Measurements from ENCODE around the gene SEC22A. TPM values are rescaled to one million over a fixed set of nuclear protein-coding genes. Genes with fewer than 3 reads are reported as not detected.

The SEC22A gene
- 10 to 100 TPM; 19.1 to 21.6 TPM for total RNA-seq

GRCh38 chr3:123201557-123202427 lies at the start of gene SEC22A:
Gene SEC22A (plus strand): TSS chr3:123201943. CDS start chr3:123209218, 7,275 bp downstream.
- ChIA-PET CTCF (no interaction called here), POLR2A (interaction anchor here (0.5 to 1.3 kb wide), 4 partner anchors 134 to 428 kb away, joined by 3 to 10 read pairs (median 4); partner anchors contain the start of gene ADCY5)

GRCh38 chr3:123152687-123153086 lies 49.1 kb upstream of the SEC22A start:
- ChIA-PET CTCF (no interaction called here), POLR2A (no interaction called here)

- CTCF ChIA-PET: no interaction called here
- POLR2A ChIA-PET: no interaction called here
These were observed 48.4 kb upstream of the SEC22A start for GRCh38 chr3:123153125-123154019.

GRCh38 chr3:123154020-123154985 lies 47.4 kb upstream of the SEC22A start:
- CTCF ChIA-PET: no interaction called here
- POLR2A ChIA-PET: no interaction called here

GRCh38 chr3:123155471-123156011 lies 46.2 kb upstream of the SEC22A start:
- ChIA-PET POLR2A (no interaction called here), CTCF (no interaction called here)

- CTCF ChIA-PET: no interaction called here
- POLR2A ChIA-PET: no interaction called here
These were observed 45.3 kb upstream of the SEC22A start for GRCh38 chr3:123156276-123156995.

- POLR2A ChIA-PET: no interaction called here
- CTCF ChIA-PET: no interaction called here
These were observed 44.5 kb upstream of the SEC22A start for GRCh38 chr3:123157209-123157597.

GRCh38 chr3:123157598-123158287 lies 44.0 kb upstream of the SEC22A start:
- POLR2A ChIA-PET: no interaction called here
- CTCF ChIA-PET: no interaction called here

- CTCF ChIA-PET: interaction anchor here (1.2 kb wide), 1 partner anchor 21 kb away, joined by 3 read pairs; no protein-coding TSS in a partner anchor
- POLR2A ChIA-PET: no interaction called here
These were observed 43.4 kb upstream of the SEC22A start for GRCh38 chr3:123158330-123158729.

- CTCF ChIA-PET: interaction anchor here (1.2 kb wide), 1 partner anchor 22 kb away, joined by 3 read pairs; no protein-coding TSS in a partner anchor
- POLR2A ChIA-PET: no interaction called here
These were observed 42.8 kb upstream of the SEC22A start for GRCh38 chr3:123158899-123159390.

- POLR2A ChIA-PET: no interaction called here
- CTCF ChIA-PET: no interaction called here
These were observed 41.7 kb upstream of the SEC22A start for GRCh38 chr3:123159926-123160635.

- ChIA-PET CTCF (no interaction called here), POLR2A (no interaction called here)
These were observed 40.6 kb upstream of the SEC22A start for GRCh38 chr3:123161167-123161566.

GRCh38 chr3:123163141-123163540 lies 38.6 kb upstream of the SEC22A start:
- POLR2A ChIA-PET: interaction anchor here (0.6 kb wide), 1 partner anchor 71 kb away, joined by 6 read pairs; no protein-coding TSS in a partner anchor
- CTCF ChIA-PET: no interaction called here

- ChIA-PET POLR2A (no interaction called here), CTCF (no interaction called here)
These were observed 36.6 kb upstream of the SEC22A start for GRCh38 chr3:123165163-123165562.

GRCh38 chr3:123167686-123168085 lies 34.1 kb upstream of the SEC22A start:
- POLR2A ChIA-PET: no interaction called here
- CTCF ChIA-PET: no interaction called here

- CTCF ChIA-PET: no interaction called here
- POLR2A ChIA-PET: no interaction called here
These were observed 33.6 kb upstream of the SEC22A start for GRCh38 chr3:123168122-123168521.

GRCh38 chr3:123168605-123169004 lies 33.1 kb upstream of the SEC22A start:
- CTCF ChIA-PET: no interaction called here
- POLR2A ChIA-PET: no interaction called here

Data from activated CD8-positive, alpha-beta memory T cell treated with anti-CD3 and anti-CD28 coated beads for 36 hours (primary cell).